ENCODE results near the gene ADAMTS17.

Gene ADAMTS17

GRCh38 chr15:100215843-100216169, 126.0 kb downstream of the ADAMTS17 start:
- no peak for TF ChIP-seq CTCF (IDR thresholded peaks at IDR 0.05; ENCODE audit: borderline replicate concordance, control extremely low read depth, extremely low read depth, insufficient read depth, missing control alignments)
- in situ Hi-C loops (cut with MboI; ENCODE audit: low sequenced_read_pairs, unreplicated experiment): no loop called here
- no peak for DNase-seq (ENCODE audit: low spot score)

GRCh38 chr15:100215031-100215842, 126.5 kb downstream of the ADAMTS17 start:
- no peak for DNase-seq (ENCODE audit: low spot score)
- TF ChIP-seq CTCF (IDR thresholded peaks at IDR 0.05; ENCODE audit: borderline replicate concordance, control extremely low read depth, extremely low read depth, insufficient read depth, missing control alignments): no peak
- in situ Hi-C loops (cut with MboI; ENCODE audit: low sequenced_read_pairs, unreplicated experiment): no loop called here

GRCh38 chr15:100211855-100212850, 129.6 kb downstream of the ADAMTS17 start:
- no peak for TF ChIP-seq CTCF (IDR thresholded peaks at IDR 0.05; ENCODE audit: borderline replicate concordance, control extremely low read depth, extremely low read depth, insufficient read depth, missing control alignments)
- in situ Hi-C loops (cut with MboI; ENCODE audit: low sequenced_read_pairs, unreplicated experiment): no loop called here

GRCh38 chr15:100210338-100210737, 131.4 kb downstream of the ADAMTS17 start:
- in situ Hi-C loops (cut with MboI; ENCODE audit: low sequenced_read_pairs, unreplicated experiment): no loop called here
- no peak for TF ChIP-seq CTCF (IDR thresholded peaks at IDR 0.05; ENCODE audit: borderline replicate concordance, control extremely low read depth, extremely low read depth, insufficient read depth, missing control alignments)
- DNase-seq (ENCODE audit: low spot score): no peak

More at GRCh38 chr15:100211855-100212850, 129.6 kb downstream of the ADAMTS17 start:
- no peak for DNase-seq (ENCODE audit: low spot score)

- TF ChIP-seq CTCF (IDR thresholded peaks at IDR 0.05; ENCODE audit: borderline replicate concordance, control extremely low read depth, extremely low read depth, insufficient read depth, missing control alignments): no peak
- no peak for DNase-seq (ENCODE audit: low spot score)
- in situ Hi-C loops (cut with MboI; ENCODE audit: low sequenced_read_pairs, unreplicated experiment): no loop called here
Measured at GRCh38 chr15:100208921-100209603, 132.7 kb downstream of the ADAMTS17 start.

GRCh38 chr15:100207053-100207452, 134.7 kb downstream of the ADAMTS17 start:
- DNase-seq (ENCODE audit: low spot score): no peak
- no peak for TF ChIP-seq CTCF (IDR thresholded peaks at IDR 0.05; ENCODE audit: borderline replicate concordance, control extremely low read depth, extremely low read depth, insufficient read depth, missing control alignments)
- in situ Hi-C loops (cut with MboI; ENCODE audit: low sequenced_read_pairs, unreplicated experiment): no loop called here

All from GM13976 (cell line).